OCI-LY3 (cell line): ENCODE results near the gene NR6A1.

Experiments
- H2AFZ ChIP-seq: fragments of 200-600, 300-600 bp; shearing (Covaris generic); 2 replicates; pipeline ENCODE4 v1.6.0; 2014; ENCODE audit warnings: antibody characterized with exemption, low read depth, low read length
- H3K27ac ChIP-seq: fragments of 200-600, 300-600 bp; sonication (generic); 2 replicates; pipeline ENCODE4 v1.5.1; 2014; ENCODE audit warnings: mild to moderate bottlenecking, low read length, moderate library complexity, mixed read lengths
- H3K27me3 ChIP-seq: fragments of 200-600, 300-600 bp; sonication (generic); 2 replicates; pipeline ENCODE4 v1.6.1; 2014; ENCODE audit warnings: low read depth, low read length, mixed read lengths
- H3K36me3 ChIP-seq: fragments of 200-600, 300-600 bp; sonication (generic); replicated peaks from 2 replicates; pipeline ENCODE3; 2014; ENCODE audit warnings: low read depth, low read length, mixed read lengths
- H3K4me1 ChIP-seq: fragments of 300-600, 200-600 bp; sonication (generic); 2 replicates; pipeline ENCODE4 v1.6.1; 2014; ENCODE audit warnings: low read length, mixed read lengths
- H3K4me2 ChIP-seq: fragments of 200-600, 300-600 bp; sonication (generic); 2 replicates; pipeline ENCODE4 v1.6.1; 2014; ENCODE audit warnings: low read length, mixed read lengths
- H3K4me3 ChIP-seq: fragments of 300-600, 200-600 bp; sonication (generic); 2 replicates; pipeline ENCODE4 v1.5.1; 2014; ENCODE audit warnings: antibody characterized with exemption, mild to moderate bottlenecking, low read length, moderate library complexity
- H3K79me2 ChIP-seq: fragments of 300-600, 200-600 bp; shearing (Covaris generic); 2 replicates; pipeline ENCODE4 v1.6.1; 2014; ENCODE audit warnings: mild to moderate bottlenecking, low read length, mixed read lengths
- H3K9ac ChIP-seq: fragments of 300-600, 200-600 bp; shearing (Covaris generic); 2 replicates; pipeline ENCODE4 v1.6.0; 2014; ENCODE audit warnings: mild to moderate bottlenecking, low read length, moderate library complexity
- H3K9me3 ChIP-seq: fragments of 200-600, 300-600 bp; shearing (Covaris generic); 2 replicates; pipeline ENCODE4 v1.6.1; 2014; ENCODE audit warnings: low read length, mixed read lengths; ENCODE audit not compliant: insufficient read depth
- H4K20me1 ChIP-seq: fragments of 200-600, 300-600 bp; sonication (generic); 2 replicates; pipeline ENCODE4 v1.6.1; 2016; ENCODE audit warnings: low read length, mixed read lengths; ENCODE audit not compliant: insufficient read depth
- EZH2phosphoT487 ChIP-seq: fragments of 200-600 bp; shearing (Covaris generic); IDR thresholded peaks from 2 replicates; pipeline ENCODE4 v1.6.1; 2018; ENCODE audit warnings: antibody characterized with exemption, mixed run types, low read depth
- TF ChIP-seq, protein P1 (sequence below): fragments of 200-600, 300-600 bp; sonication (generic); IDR thresholded peaks from 2 replicates; pipeline ENCODE4 v1.5.1; 2014; ENCODE audit warnings: antibody characterized with exemption, low read length, low read depth

NR6A1 gene

DNA sequence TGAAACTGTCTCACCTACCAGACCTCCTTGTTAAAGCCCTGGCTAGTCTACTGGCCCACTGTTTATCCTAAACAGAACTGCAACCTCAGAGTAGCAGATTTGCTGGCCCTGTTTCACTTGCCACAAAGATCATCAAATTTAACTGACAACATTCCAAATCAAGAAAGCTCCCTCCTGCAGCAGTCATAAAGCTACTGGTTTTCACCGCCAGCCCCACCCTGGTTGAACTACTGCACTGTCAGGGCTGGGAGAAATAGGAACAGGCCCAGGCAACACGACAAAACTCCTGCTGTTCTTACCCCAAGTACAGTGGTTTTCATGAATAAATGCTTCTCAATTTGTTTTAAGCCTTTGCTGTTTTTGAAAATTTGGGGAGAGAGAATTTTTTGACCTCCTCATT, 63.0 kb downstream of the NR6A1 start:
- no peak for TF ChIP-seq EZH2phosphoT487
- TF ChIP-seq, protein P1, sequence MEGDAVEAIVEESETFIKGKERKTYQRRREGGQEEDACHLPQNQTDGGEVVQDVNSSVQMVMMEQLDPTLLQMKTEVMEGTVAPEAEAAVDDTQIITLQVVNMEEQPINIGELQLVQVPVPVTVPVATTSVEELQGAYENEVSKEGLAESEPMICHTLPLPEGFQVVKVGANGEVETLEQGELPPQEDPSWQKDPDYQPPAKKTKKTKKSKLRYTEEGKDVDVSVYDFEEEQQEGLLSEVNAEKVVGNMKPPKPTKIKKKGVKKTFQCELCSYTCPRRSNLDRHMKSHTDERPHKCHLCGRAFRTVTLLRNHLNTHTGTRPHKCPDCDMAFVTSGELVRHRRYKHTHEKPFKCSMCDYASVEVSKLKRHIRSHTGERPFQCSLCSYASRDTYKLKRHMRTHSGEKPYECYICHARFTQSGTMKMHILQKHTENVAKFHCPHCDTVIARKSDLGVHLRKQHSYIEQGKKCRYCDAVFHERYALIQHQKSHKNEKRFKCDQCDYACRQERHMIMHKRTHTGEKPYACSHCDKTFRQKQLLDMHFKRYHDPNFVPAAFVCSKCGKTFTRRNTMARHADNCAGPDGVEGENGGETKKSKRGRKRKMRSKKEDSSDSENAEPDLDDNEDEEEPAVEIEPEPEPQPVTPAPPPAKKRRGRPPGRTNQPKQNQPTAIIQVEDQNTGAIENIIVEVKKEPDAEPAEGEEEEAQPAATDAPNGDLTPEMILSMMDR: no peak
- Histone ChIP-seq H4K20me1 (peaks cover 13% of the 10 kb centered on the region), H3K79me2 (peaks cover 3% of the 10 kb centered on the region; the same call in 1 of the 2 replicates), H3K4me3 (no peak overlapping the region), H3K36me3 (no peaks in the 10 kb centered on the region), H3K27ac (no peak overlapping the region), H3K9me3 (no peaks in the 10 kb centered on the region), H3K9ac (no peak overlapping the region), H3K27me3 (no peaks in the 10 kb centered on the region), H3K4me2 (no peak overlapping the region), H3K4me1 (peaks cover 3% of the 10 kb centered on the region; the same call in 1 of the 2 replicates), H2AFZ (no peak overlapping the region)

DNA sequence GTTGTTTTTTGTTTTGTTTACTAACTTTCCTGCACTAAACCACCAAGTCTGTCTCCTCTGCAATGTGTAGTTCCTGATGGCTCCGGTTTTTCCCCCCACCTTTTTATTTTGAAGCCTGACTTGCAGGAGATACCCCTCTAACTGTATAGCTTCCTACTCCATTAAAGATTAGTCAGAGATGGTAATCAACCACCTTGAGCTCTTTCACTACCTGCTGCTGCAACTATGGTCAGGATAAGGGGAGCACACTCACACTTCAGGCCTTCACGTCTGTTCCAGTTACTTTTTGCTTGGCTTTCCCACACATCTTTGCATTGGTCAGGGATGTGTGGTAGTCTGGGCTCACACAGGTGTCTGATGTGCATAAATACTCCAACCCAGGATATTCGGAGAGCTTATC, 63.4 kb downstream of the NR6A1 start:
- Histone ChIP-seq H3K4me3 (no peak overlapping the region), H3K27ac (no peak overlapping the region), H3K27me3 (no peaks in the 10 kb centered on the region), H3K9me3 (no peaks in the 10 kb centered on the region), H3K4me1 (peaks cover 3% of the 10 kb centered on the region; the same call in 1 of the 2 replicates), H3K9ac (no peak overlapping the region), H3K79me2 (peaks cover 3% of the 10 kb centered on the region; the same call in 1 of the 2 replicates), H2AFZ (no peak overlapping the region), H3K36me3 (no peaks in the 10 kb centered on the region), H4K20me1 (peaks cover 13% of the 10 kb centered on the region), H3K4me2 (no peak overlapping the region)
- TF ChIP-seq, protein P1: no peak
- TF ChIP-seq EZH2phosphoT487: no peak

DNA sequence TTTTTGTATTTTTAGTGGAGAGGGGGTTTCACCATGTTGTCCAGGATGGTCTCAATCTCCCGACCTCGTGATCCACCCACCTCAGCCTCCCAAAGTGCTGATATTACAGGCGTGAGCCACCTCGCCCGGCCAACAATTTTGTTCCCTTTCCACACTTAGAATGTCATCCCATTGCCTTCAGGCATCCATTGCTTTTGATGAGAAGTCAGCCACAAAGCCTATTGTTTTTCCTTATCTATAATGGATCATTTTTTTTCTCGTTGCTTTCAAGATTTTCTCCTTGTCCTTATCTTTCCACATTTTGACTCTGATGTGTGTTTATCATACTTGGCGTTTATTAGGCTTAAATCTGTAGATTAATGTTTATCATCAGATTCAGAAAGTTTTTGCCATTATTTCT, 64.4 kb downstream of the NR6A1 start:
- H3K4me2 ChIP-seq: no peak overlapping the region
- TF ChIP-seq EZH2phosphoT487: no peak
- TF ChIP-seq, protein P1: no peak
- H3K27me3 ChIP-seq: no peaks in the 10 kb centered on the region

DNA sequence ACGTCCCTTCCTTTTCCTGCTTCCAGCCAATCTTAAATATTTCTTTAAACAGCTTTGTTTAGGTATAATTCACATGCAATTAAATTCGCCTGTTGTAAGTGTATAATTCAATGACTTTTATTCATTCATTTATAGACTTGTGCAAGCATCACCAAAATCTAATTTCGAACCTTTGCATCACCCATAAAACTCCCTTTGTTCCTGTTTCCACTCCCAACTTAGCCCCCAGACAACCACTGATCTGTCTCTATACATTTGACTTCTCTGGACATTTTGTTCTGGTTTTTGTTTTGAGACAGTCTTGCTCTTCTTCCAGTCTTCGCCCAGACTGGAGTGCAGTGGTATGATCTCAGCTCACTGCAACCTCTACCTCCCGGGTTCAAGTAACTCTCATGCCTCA, 71.5 kb downstream of the NR6A1 start:
- no peak overlapping the region for H3K9ac ChIP-seq
- H3K27me3 ChIP-seq: no peaks in the 10 kb centered on the region
- H2AFZ ChIP-seq: no peak overlapping the region
- H4K20me1 ChIP-seq: peaks cover 8% of the 10 kb centered on the region
- no peaks in the 10 kb centered on the region for H3K9me3 ChIP-seq
- TF ChIP-seq EZH2phosphoT487: no peak
- TF ChIP-seq, protein P1: no peak
- no peaks in the 10 kb centered on the region for H3K36me3 ChIP-seq
- H3K79me2 ChIP-seq: no peaks in the 10 kb centered on the region
- no peaks in the 10 kb centered on the region for H3K4me1 ChIP-seq
- no peak overlapping the region for H3K4me2 ChIP-seq
- no peak overlapping the region for H3K27ac ChIP-seq
- no peak overlapping the region for H3K4me3 ChIP-seq

More for the DNA sequence above, 64.4 kb downstream of the NR6A1 start:
- H3K9me3 ChIP-seq: no peaks in the 10 kb centered on the region
- no peaks in the 10 kb centered on the region for H3K36me3 ChIP-seq
- H3K9ac ChIP-seq: no peak overlapping the region
- no peak overlapping the region for H3K4me3 ChIP-seq
- peaks cover 12% of the 10 kb centered on the region for H4K20me1 ChIP-seq
- peaks cover 2% of the 10 kb centered on the region; the same call in 1 of the 2 replicates for H3K4me1 ChIP-seq
- no peak overlapping the region for H2AFZ ChIP-seq
- no peak overlapping the region for H3K27ac ChIP-seq
- H3K79me2 ChIP-seq: peaks cover 3% of the 10 kb centered on the region; the same call in 1 of the 2 replicates
